T-helper 17 cell (primary cell): Measurements from ENCODE around the gene OR2AG2. TPM values are rescaled to one million over a fixed set of nuclear protein-coding genes. Genes with fewer than 3 reads are reported as not detected.

Experiments used
- ATAC-seq: fragments of 150-1000 bp; cut with Tn5 transposase; 2 replicates; pipeline ENCODE4 v1.10.0; 2021; ENCODE audit warnings: mild to moderate bottlenecking, moderate library complexity
- DNase-seq, 3 donors: peaks; one replicate each; pipeline versions ENCODE4 v3.0.0 to v3.0.0-alpha.2; 2020 to 2021
- H3K9me3 ChIP-seq: one replicate; pipeline ENCODE4 v1.7.0; 2013; ENCODE audit warnings: low read length, mild to moderate bottlenecking; ENCODE audit not compliant: control insufficient read depth, poor library complexity, severe bottlenecking
- H3K27ac Mint-ChIP-seq: one replicate; pipeline ENCODE4 v1.8.0; 2022; ENCODE audit warnings: mild to moderate bottlenecking, moderate library complexity, mixed read lengths
- H3K27me3 Mint-ChIP-seq: one replicate; pipeline ENCODE4 v1.8.0; 2022; ENCODE audit warnings: mixed read lengths
- H3K36me3 Mint-ChIP-seq: one replicate; pipeline ENCODE4 v1.8.0; 2022; ENCODE audit warnings: low read depth, mixed read lengths
- H3K4me1 Mint-ChIP-seq: one replicate; pipeline ENCODE4 v1.8.0; 2022; ENCODE audit warnings: mild to moderate bottlenecking, mixed read lengths
- H3K4me3 Mint-ChIP-seq: one replicate; pipeline ENCODE4 v1.8.0; 2022; ENCODE audit warnings: mild to moderate bottlenecking, moderate library complexity, mixed read lengths
- total RNA-seq, 4 donors: library from RNA in 2 of 4; stranded (reverse) in 2 of 4; gene quantifications; one replicate each; pipeline ENCODE4 v1.2.3 and lab custom pipeline; 2022 to 2026

OR2AG2 gene
- total RNA-seq, 2 donors from 2014 or later, result not detected

GRCh38 chr11:6734616-6735015 lies 37.2 kb downstream of the OR2AG2 start:
- DNase-seq (no peak), ATAC-seq (no peak)
- H3K27me3 Mint-ChIP-seq, result no peaks in the 10 kb centered on the region
- H3K4me1 Mint-ChIP-seq, result peaks cover 62% of the 10 kb centered on the region
- H3K4me3 Mint-ChIP-seq, result peak overlapping the region; percentile 79
- peak overlapping the region; percentile 95 for H3K27ac Mint-ChIP-seq
- peaks cover 5% of the 10 kb centered on the region for H3K36me3 Mint-ChIP-seq
- H3K9me3 ChIP-seq, result no peaks in the 10 kb centered on the region

- no peaks in the 10 kb centered on the region for H3K9me3 ChIP-seq
- Mint-ChIP-seq H3K4me3 (peak overlapping the region; percentile 79), H3K4me1 (peaks cover 60% of the 10 kb centered on the region), H3K27me3 (no peaks in the 10 kb centered on the region), H3K36me3 (peaks cover 5% of the 10 kb centered on the region), H3K27ac (peak overlapping the region; percentile 95)
- ATAC-seq, result peak; percentile 88
- no peak for DNase-seq
Observed at GRCh38 chr11:6733326-6734275, 38.2 kb downstream of the OR2AG2 start.

- Mint-ChIP-seq H3K27ac (peak overlapping the region; percentile 41), H3K4me1 (peaks cover 28% of the 10 kb centered on the region), H3K4me3 (no peak overlapping the region), H3K36me3 (peaks cover 4% of the 10 kb centered on the region), H3K27me3 (no peaks in the 10 kb centered on the region)
- ATAC-seq, result no peak
- no peaks in the 10 kb centered on the region for H3K9me3 ChIP-seq
- DNase-seq, result no peak
Observed at GRCh38 chr11:6727971-6728760, 43.6 kb downstream of the OR2AG2 start.

- no peak overlapping the region for H3K4me3 Mint-ChIP-seq
- ATAC-seq (no peak), DNase-seq (no peak)
- peaks cover 7% of the 10 kb centered on the region for H3K36me3 Mint-ChIP-seq
- peak overlapping the region; percentile 69 for H3K27ac Mint-ChIP-seq
- H3K9me3 ChIP-seq, result no peaks in the 10 kb centered on the region
- H3K27me3 Mint-ChIP-seq, result no peaks in the 10 kb centered on the region
- H3K4me1 Mint-ChIP-seq, result peaks cover 38% of the 10 kb centered on the region
Observed at GRCh38 chr11:6725386-6725896, 46.3 kb downstream of the OR2AG2 start.

GRCh38 chr11:6724013-6724412 lies 47.8 kb downstream of the OR2AG2 start:
- Mint-ChIP-seq H3K36me3 (peaks cover 7% of the 10 kb centered on the region), H3K4me3 (no peak overlapping the region), H3K27ac (no peak overlapping the region), H3K4me1 (peaks cover 36% of the 10 kb centered on the region), H3K27me3 (no peaks in the 10 kb centered on the region)
- H3K9me3 ChIP-seq, result no peaks in the 10 kb centered on the region
- ATAC-seq (no peak), DNase-seq (no peak)

- Mint-ChIP-seq H3K36me3 (peaks cover 5% of the 10 kb centered on the region), H3K4me1 (peaks cover 28% of the 10 kb centered on the region), H3K4me3 (peak overlapping the region; percentile 5), H3K27me3 (no peaks in the 10 kb centered on the region), H3K27ac (peak overlapping the region; percentile 51)
- no peak for DNase-seq
- ATAC-seq, result no peak
- H3K9me3 ChIP-seq, result no peaks in the 10 kb centered on the region
Observed at GRCh38 chr11:6721343-6721742, 50.4 kb downstream of the OR2AG2 start.

GRCh38 chr11:6719576-6719975 lies 52.2 kb downstream of the OR2AG2 start:
- DNase-seq (no peak), ATAC-seq (no peak)
- H3K4me3 Mint-ChIP-seq, result no peak overlapping the region
- H3K36me3 Mint-ChIP-seq, result peaks cover 3% of the 10 kb centered on the region
- H3K4me1 Mint-ChIP-seq, result peaks cover 17% of the 10 kb centered on the region
- no peaks in the 10 kb centered on the region for H3K27me3 Mint-ChIP-seq
- no peak overlapping the region for H3K27ac Mint-ChIP-seq
- H3K9me3 ChIP-seq, result no peaks in the 10 kb centered on the region

- no peaks in the 10 kb centered on the region for H3K9me3 ChIP-seq
- DNase-seq (no peak), ATAC-seq (no peak)
- H3K27ac Mint-ChIP-seq, result no peak overlapping the region
- H3K4me3 Mint-ChIP-seq, result no peak overlapping the region
- peaks cover 3% of the 10 kb centered on the region for H3K36me3 Mint-ChIP-seq
- H3K4me1 Mint-ChIP-seq, result peaks cover 13% of the 10 kb centered on the region
- H3K27me3 Mint-ChIP-seq, result no peaks in the 10 kb centered on the region
Observed at GRCh38 chr11:6717426-6717825, 54.4 kb downstream of the OR2AG2 start.

Other genes starting within 250 kb of the OR2AG2 start
- 10 to 100 TPM; 18.5 to 26.7 TPM for gene RRP8, start 168.4 kb downstream of the OR2AG2 start, total RNA-seq
- 10 to 100 TPM; 70.2 to 70.6 TPM for gene ILK, start 168.2 kb downstream of the OR2AG2 start, total RNA-seq
- gene TAF10, start 159.8 kb downstream of the OR2AG2 start, total RNA-seq, result 100 to 1,000 TPM; 124 to 132 TPM
- 10 to 100 TPM; 77.1 to 84.6 TPM for gene TPP1, start 152.6 kb downstream of the OR2AG2 start, total RNA-seq
- gene DCHS1, start 116.2 kb downstream of the OR2AG2 start, total RNA-seq, result 1 to 10 TPM; 1.8 to 8.0 TPM
- gene MRPL17, start 88.6 kb downstream of the OR2AG2 start, total RNA-seq, result 10 to 100 TPM; 10.9 TPM
- not detected for gene OR2AG1, start 11.0 kb upstream of the OR2AG2 start, total RNA-seq
- gene OR6A2, start 27.7 kb upstream of the OR2AG2 start, total RNA-seq, result not detected
- not detected for gene OR10A5, start 73.7 kb upstream of the OR2AG2 start, total RNA-seq
- not detected for gene OR10A2, start 91.1 kb upstream of the OR2AG2 start, total RNA-seq
- not detected for gene OR10A4, start 104.6 kb upstream of the OR2AG2 start, total RNA-seq
- gene OR2D2, start 120.5 kb upstream of the OR2AG2 start, total RNA-seq, result not detected
- not detected for gene OR2D3, start 149.0 kb upstream of the OR2AG2 start, total RNA-seq
- gene ZNF215, start 154.4 kb upstream of the OR2AG2 start, total RNA-seq, result not detected
- gene ZNF214, start 248.4 kb upstream of the OR2AG2 start, total RNA-seq, result not detected
- not detected for gene NLRP14, start 248.5 kb upstream of the OR2AG2 start, total RNA-seq